ENCODE data around the gene RPN1. TPM values are rescaled to one million over a fixed set of nuclear protein-coding genes. Genes with fewer than 3 reads are reported as not detected.

RPN1 gene
- total and polyA plus RNA-seq, 2 donors (not counting 3 experiments of a cell fraction or from before 2014, with no cell fraction given), result 250 to 266 TPM

- peak; percentile 96 for FAIRE-seq
- peaks cover 16 to 56% of the 10 kb centered on the region in 2 experiments for H3K27me3 ChIP-seq (ENCODE audit: control insufficient read depth in 2 of 2, insufficient read depth in 2 of 2, low read length in 2 of 2)
- POLR2A ChIA-PET, result no interaction called here
Observed at GRCh38 chr3:128573707-128574162, 76.9 kb downstream of the RPN1 start.

More at GRCh38 chr3:128573707-128574162, 76.9 kb downstream of the RPN1 start:
- Histone ChIP-seq H3K9me3 (replicated peaks; ENCODE audit: control insufficient read depth, insufficient read depth, low read length) (no peaks in the 10 kb centered on the region), H3K79me2 (ENCODE audit: control insufficient read depth, insufficient read depth, low read length) (no peaks in the 10 kb centered on the region), H3K4me1 (ENCODE audit: control insufficient read depth, extremely low read depth, insufficient read depth, low read length) (peaks cover 15% of the 10 kb centered on the region), H3K9ac (replicated peaks; ENCODE audit: extremely low read depth, insufficient read depth, low read length) (no peak overlapping the region), H3K36me3 (ENCODE audit: control insufficient read depth in 2 of 2, extremely low read depth in 1 of 2, insufficient read depth in 2 of 2, low read length in 2 of 2) (no peaks in the 10 kb centered on the region), H3K9me1 (replicated peaks; ENCODE audit: control insufficient read depth, extremely low read depth, insufficient read depth, low read length) (no peaks in the 10 kb centered on the region), H3K27ac (ENCODE audit: insufficient read depth, low read depth, low read length) (no peak overlapping the region), H3K4me3 (replicated peaks in 1 of 3; ENCODE audit: insufficient read depth in 1 of 3, low read depth in 1 of 3, low read length in 3 of 3) (no peak overlapping the region), H4K20me1 (replicated peaks; ENCODE audit: control insufficient read depth, extremely low read depth, insufficient read depth, low read length) (no peaks in the 10 kb centered on the region), H3K4me2 (ENCODE audit: insufficient read depth, low read length) (peak overlapping the region; percentile 1), H2AFZ (ENCODE audit: low read depth, low read length) (no peak overlapping the region)
- no peak for TF ChIP-seq CTCF (IDR thresholded peaks at IDR 0.05; ENCODE audit: extremely low read depth in 1 of 2, insufficient read depth in 1 of 2, low read depth in 1 of 2, low read length in 2 of 2)
- TF ChIP-seq EZH2 (IDR thresholded peaks at IDR 0.05; ENCODE audit: borderline replicate concordance, low read depth, low read length, severe bottlenecking), result no peak
- peak; percentile 97 for TF ChIP-seq GATA2 (IDR thresholded peaks at IDR 0.05; ENCODE audit: insufficient read depth, insufficient read length, low read depth, low read length)
- no peak for TF ChIP-seq MAX (IDR thresholded peaks at IDR 0.05; ENCODE audit: insufficient read depth, insufficient read length)
- TF ChIP-seq MYC (IDR thresholded peaks at IDR 0.05; ENCODE audit: low read depth, low read length), result no peak
- peak; percentile 72 for TF ChIP-seq FOS (IDR thresholded peaks at IDR 0.05; ENCODE audit: borderline replicate concordance, insufficient read depth, low read length)
- peak; percentile 81 for TF ChIP-seq POLR2AphosphoS5 (IDR thresholded peaks at IDR 0.05; ENCODE audit: insufficient read depth, low read depth, low read length)
- no peak for TF ChIP-seq POLR2A (IDR thresholded peaks at IDR 0.05; ENCODE audit: low read depth, low read length)
- peak; percentile 77 for TF ChIP-seq JUN (IDR thresholded peaks at IDR 0.05; ENCODE audit: borderline replicate concordance, insufficient read depth, insufficient read length, low read depth)
- dilution Hi-C loops (cut with MboI; ENCODE audit: extremely low pct_ligation_motif_present, low sequenced_read_pairs), result no loop called here
- intact Hi-C loops (cut with micrococcal nuclease), result loop anchor here (1.0 kb wide), 1 partner anchor 18 kb away; no protein-coding TSS in a partner anchor
- DNase-seq (ENCODE audit: low read depth, low spot score), result peak; percentile 70
- BruUV-seq (replicated peaks), result no TSS peak
- CTCF ChIA-PET, result interaction anchor here (0.7 to 4.4 kb wide), 18 partner anchors 8 to 149 kb away, joined by 3 to 22 read pairs (median 4); no protein-coding TSS in a partner anchor
